LoVo (cell line): Measurements from ENCODE around the gene CEP19.

Experiments
- DNase-seq: peaks from one replicate; pipeline ENCODE4 v3.0.0-alpha.2; 2016; ENCODE audit warnings: low spot score

Gene CEP19

DNA sequence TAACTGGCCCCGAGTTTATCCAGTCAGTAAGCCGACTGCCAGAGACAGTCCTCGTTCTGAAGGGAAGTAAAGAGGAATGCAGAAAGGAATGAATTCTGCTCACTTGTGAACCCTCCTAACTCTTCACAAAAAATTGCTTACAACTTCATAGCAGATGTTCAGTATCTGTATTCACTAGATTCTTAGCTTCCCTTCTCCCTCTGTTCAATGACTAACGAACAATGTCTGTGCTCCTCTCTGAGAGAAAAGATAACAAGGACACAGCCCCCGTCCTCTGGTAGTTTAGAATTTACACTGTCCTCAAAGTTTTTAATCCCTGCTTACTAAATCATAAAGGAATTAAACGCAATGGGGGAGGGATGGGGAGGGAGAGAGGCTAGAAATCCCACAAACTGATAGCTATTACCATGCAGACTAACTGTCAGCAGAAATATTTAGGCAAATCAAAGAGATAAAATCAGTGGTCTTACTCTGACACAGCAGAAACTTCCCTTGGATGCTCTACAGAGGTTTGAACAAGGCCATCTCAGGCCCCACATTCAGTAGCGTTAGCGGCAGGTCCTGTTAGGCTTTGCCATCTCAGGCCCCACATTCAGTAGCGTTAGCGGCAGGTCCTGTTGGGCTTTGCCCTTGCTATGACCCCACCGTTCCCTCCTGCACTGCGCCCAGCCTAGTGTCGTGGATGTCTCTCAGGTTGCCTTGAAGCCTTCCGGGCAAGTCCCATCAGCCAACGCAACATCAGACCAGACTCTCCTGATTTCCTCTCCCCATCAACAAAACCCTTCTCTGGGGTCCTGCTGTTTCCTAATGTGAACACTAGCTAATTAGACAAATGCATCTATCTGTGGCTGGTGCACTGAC lies 49.1 kb downstream of the CEP19 start:
- no peak for DNase-seq

DNA sequence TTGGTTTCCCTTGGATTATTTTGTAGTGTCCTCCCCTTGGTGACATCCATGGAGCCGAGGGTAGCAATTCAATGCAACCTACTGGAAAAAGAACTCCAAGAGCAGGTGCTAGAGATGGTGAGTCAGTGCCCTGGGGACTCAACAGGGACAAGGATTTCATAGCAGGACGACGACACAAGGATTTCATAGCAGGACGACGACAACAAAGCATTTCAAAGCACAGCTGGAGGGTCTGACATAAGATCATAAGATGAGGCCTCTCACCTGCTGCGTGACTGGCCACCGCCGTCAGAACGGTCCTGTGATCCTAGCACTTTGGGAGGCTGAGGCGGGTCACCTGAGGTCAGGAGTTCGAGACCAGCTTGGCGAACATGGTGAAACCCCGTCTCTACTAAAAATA lies 50.0 kb downstream of the CEP19 start:
- DNase-seq = no peak

DNA sequence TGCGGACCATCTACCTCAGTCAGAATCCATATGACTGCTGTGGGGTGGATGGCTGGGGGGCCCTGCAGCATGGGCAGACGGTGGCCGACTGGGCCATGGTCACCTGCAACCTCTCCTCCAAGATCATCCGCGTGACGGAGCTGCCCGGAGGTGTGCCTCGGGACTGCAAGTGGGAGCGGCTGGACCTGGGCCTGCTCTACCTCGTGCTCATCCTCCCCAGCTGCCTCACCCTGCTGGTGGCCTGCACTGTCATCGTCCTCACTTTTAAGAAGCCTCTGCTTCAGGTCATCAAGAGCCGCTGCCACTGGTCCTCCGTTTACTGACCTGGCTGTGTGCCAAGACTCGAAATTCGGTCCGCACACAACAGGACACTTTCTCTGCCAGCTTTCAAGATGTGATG lies 50.6 kb downstream of the CEP19 start:
- DNase-seq = no peak

DNA sequence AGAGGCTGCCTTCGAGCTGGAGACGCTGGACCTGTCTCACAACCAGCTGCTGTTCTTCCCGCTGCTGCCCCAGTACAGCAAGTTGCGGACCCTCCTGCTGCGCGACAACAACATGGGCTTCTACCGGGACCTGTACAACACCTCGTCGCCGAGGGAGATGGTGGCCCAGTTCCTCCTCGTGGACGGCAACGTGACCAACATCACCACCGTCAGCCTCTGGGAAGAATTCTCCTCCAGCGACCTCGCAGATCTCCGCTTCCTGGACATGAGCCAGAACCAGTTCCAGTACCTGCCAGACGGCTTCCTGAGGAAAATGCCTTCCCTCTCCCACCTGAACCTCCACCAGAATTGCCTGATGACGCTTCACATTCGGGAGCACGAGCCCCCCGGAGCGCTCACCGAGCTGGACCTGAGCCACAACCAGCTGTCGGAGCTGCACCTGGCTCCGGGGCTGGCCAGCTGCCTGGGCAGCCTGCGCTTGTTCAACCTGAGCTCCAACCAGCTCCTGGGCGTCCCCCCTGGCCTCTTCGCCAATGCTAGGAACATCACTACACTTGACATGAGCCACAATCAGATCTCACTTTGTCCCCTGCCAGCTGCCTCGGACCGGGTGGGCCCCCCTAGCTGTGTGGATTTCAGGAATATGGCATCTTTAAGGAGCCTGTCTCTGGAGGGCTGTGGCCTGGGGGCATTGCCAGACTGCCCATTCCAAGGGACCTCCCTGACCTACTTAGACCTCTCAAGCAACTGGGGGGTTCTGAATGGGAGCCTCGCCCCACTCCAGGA lies 51.5 kb downstream of the CEP19 start:
- DNase-seq = no peak

DNA sequence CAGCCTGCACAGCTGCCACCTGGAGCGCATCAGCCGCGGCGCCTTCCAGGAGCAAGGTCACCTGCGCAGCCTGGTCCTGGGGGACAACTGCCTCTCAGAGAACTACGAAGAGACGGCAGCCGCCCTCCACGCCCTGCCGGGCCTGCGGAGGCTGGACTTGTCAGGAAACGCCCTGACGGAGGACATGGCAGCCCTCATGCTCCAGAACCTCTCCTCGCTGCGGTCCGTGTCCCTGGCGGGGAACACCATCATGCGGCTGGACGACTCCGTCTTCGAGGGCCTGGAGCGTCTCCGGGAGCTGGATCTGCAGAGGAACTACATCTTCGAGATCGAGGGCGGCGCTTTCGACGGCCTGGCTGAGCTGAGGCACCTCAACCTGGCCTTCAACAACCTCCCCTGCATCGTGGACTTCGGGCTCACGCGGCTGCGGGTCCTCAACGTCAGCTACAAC lies 52.1 kb downstream of the CEP19 start:
- no peak for DNase-seq
